Measurements from ENCODE around the gene GNG4.
A peak's percentile ranks its signal among the peaks of the same experiment; 100 is the strongest.
"Not testable (repeated sequence)": the region's sequence is repeated elsewhere in the genome, so short reads cannot be mapped to it uniquely, and the experiment has no call there.

The GNG4 gene

GRCh38 chr1:235579891-235580290 lies 69.7 kb downstream of the GNG4 start:
- DNase-seq = no peak

GRCh38 chr1:235575597-235575996 lies 74.0 kb downstream of the GNG4 start:
- DNase-seq = no peak

GRCh38 chr1:235573880-235574279 lies 75.7 kb downstream of the GNG4 start:
- no peak for DNase-seq

- not testable (repeated sequence) for DNase-seq
Measured at GRCh38 chr1:235572971-235573370, 76.6 kb downstream of the GNG4 start.

- no peak for DNase-seq
Measured at GRCh38 chr1:235571482-235571881, 78.1 kb downstream of the GNG4 start.

GRCh38 chr1:235567812-235568503 lies 81.6 kb downstream of the GNG4 start:
- DNase-seq = no peak

- no peak for DNase-seq
Measured at GRCh38 chr1:235566084-235566483, 83.5 kb downstream of the GNG4 start.

GRCh38 chr1:235563513-235564061 lies 86.0 kb downstream of the GNG4 start:
- no peak for DNase-seq

- no peak for DNase-seq
Measured at GRCh38 chr1:235562589-235562988, 87.0 kb downstream of the GNG4 start.

- no peak for DNase-seq
Measured at GRCh38 chr1:235558621-235559169, 90.9 kb downstream of the GNG4 start.

GRCh38 chr1:235557495-235557894 lies 92.1 kb downstream of the GNG4 start:
- DNase-seq = peak; percentile 15 to 23

GRCh38 chr1:235556807-235557206 lies 92.8 kb downstream of the GNG4 start:
- no peak for DNase-seq

- no peak for DNase-seq
Measured at GRCh38 chr1:235553112-235553551, 96.5 kb downstream of the GNG4 start.

- DNase-seq = no peak
Measured at GRCh38 chr1:235552146-235552716, 97.4 kb downstream of the GNG4 start.

- no peak for DNase-seq
Measured at GRCh38 chr1:235549351-235550139, 100.0 kb downstream of the GNG4 start.

- not testable (repeated sequence) for DNase-seq
Measured at GRCh38 chr1:235546369-235547155, 103.0 kb downstream of the GNG4 start.

- DNase-seq = no peak
Measured at GRCh38 chr1:235545292-235545930, 104.2 kb downstream of the GNG4 start.

- DNase-seq = not testable (repeated sequence)
Measured at GRCh38 chr1:235542845-235543244, 106.7 kb downstream of the GNG4 start.

- no peak for DNase-seq
Measured at GRCh38 chr1:235533476-235534168, 116.0 kb downstream of the GNG4 start.

GRCh38 chr1:235532360-235532759 lies 117.2 kb downstream of the GNG4 start:
- no peak for DNase-seq

- no peak for DNase-seq
Measured at GRCh38 chr1:235527196-235527814, 122.3 kb downstream of the GNG4 start.

Measured in activated CD4-positive, alpha-beta T cell treated with anti-CD3 and anti-CD28 coated beads, Interleukin-2, amount 50 U/mL, for 48 hours (primary cell).